Ishikawa (cell line): ENCODE data around the gene LLGL2.

Experiments
- CEBPB ChIP-seq: IDR thresholded peaks from 2 replicates; pipeline ENCODE4 v1.6.1; 2012
- CREB1 ChIP-seq: IDR thresholded peaks from 2 replicates; pipeline ENCODE4 v1.6.1; 2012; ENCODE audit warnings: low read depth
- EGR1 ChIP-seq: IDR thresholded peaks from 2 replicates; pipeline ENCODE4 v1.6.1; 2012
- EP300 ChIP-seq: IDR thresholded peaks from 2 replicates; pipeline ENCODE4 v1.6.1; 2012; ENCODE audit warnings: borderline replicate concordance
- FOXM1 ChIP-seq: IDR thresholded peaks from 2 replicates; pipeline ENCODE4 v1.6.1; 2012; ENCODE audit warnings: low read depth, borderline replicate concordance
- MAX ChIP-seq: IDR thresholded peaks from 2 replicates; pipeline ENCODE4 v1.6.1; 2012
- NFIC ChIP-seq: IDR thresholded peaks from 2 replicates; pipeline ENCODE4 v1.6.1; 2012
- RAD21 ChIP-seq: IDR thresholded peaks from 2 replicates; pipeline ENCODE4 v1.6.1; 2012; ENCODE audit warnings: low read depth
- REST ChIP-seq: IDR thresholded peaks from 2 replicates; pipeline ENCODE4 v1.6.1; 2012; ENCODE audit warnings: low read depth, mild to moderate bottlenecking
- TAF1 ChIP-seq: IDR thresholded peaks from 2 replicates; pipeline ENCODE4 v1.6.1; 2012; ENCODE audit warnings: low read depth, mild to moderate bottlenecking
- TCF12 ChIP-seq: IDR thresholded peaks from 2 replicates; pipeline ENCODE4 v1.6.1; 2012; ENCODE audit warnings: low read depth
- TEAD4 ChIP-seq: IDR thresholded peaks from 2 replicates; pipeline ENCODE4 v1.6.1; 2012
- YY1 ChIP-seq: IDR thresholded peaks from 2 replicates; pipeline ENCODE4 v1.6.1; 2012; ENCODE audit warnings: low read depth
- ZBTB7A ChIP-seq: IDR thresholded peaks from 2 replicates; pipeline ENCODE4 v1.6.1; 2012; ENCODE audit warnings: low read depth
- TF ChIP-seq, protein P1 (sequence below): IDR thresholded peaks from 2 replicates; pipeline ENCODE4 v1.6.1; 2012

Gene LLGL2

DNA sequence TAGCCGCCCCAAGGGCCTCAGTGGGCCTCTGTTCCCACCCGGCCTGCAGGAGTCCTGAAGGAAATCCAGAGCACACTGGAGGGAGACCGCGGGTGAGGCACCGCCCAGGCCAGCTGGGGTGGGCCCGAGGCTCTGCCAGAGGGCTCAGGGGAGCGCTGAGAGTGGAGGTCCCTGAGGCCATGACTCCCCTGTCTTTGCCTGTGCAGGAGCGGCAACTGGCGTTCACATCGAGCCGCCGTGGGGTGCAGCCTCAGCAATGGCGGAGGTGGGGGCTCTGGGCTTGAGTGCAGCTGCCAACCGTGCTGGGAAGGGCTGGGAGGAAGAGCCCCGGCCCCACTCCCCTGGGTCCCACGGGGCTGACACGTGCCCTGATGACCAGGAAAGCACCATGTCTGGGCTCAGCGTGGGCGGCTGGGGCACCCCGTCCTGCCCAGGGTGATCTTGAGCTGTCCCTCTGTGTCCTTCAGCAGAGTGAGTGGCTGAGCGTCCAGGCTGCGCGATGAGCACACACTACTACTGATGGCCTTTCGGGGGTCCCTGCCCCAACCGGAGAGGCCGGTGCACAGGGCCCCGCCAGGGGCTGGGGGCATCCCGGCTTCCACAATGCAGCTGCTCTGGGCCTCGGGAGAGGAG is 49.0 kb downstream of the LLGL2 start:
- TF ChIP-seq EGR1 (no peak), TEAD4 (no peak), MAX (no peak), ZBTB7A (no peak), REST (no peak), RAD21 (no peak), CREB1 (no peak), CEBPB (no peak), EP300 (no peak), YY1 (no peak), TAF1 (no peak), FOXM1 (no peak), NFIC (no peak), TCF12 (no peak)
- TF ChIP-seq, protein P1, sequence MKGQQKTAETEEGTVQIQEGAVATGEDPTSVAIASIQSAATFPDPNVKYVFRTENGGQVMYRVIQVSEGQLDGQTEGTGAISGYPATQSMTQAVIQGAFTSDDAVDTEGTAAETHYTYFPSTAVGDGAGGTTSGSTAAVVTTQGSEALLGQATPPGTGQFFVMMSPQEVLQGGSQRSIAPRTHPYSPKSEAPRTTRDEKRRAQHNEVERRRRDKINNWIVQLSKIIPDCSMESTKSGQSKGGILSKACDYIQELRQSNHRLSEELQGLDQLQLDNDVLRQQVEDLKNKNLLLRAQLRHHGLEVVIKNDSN, result no peak

- TF ChIP-seq REST, result no peak
- no peak for TF ChIP-seq ZBTB7A
- TF ChIP-seq CEBPB, result no peak
- TF ChIP-seq RAD21, result no peak
- TF ChIP-seq TCF12, result no peak
Observed at GRCh38 chr17:75575197-75575596, 49.7 kb downstream of the LLGL2 start.

- TF ChIP-seq NFIC, result no peak
- no peak for TF ChIP-seq EP300
- no peak for TF ChIP-seq TCF12
- TF ChIP-seq CREB1, result no peak
- TF ChIP-seq TEAD4, result no peak
Observed at GRCh38 chr17:75575728-75576127, 50.2 kb downstream of the LLGL2 start.

DNA sequence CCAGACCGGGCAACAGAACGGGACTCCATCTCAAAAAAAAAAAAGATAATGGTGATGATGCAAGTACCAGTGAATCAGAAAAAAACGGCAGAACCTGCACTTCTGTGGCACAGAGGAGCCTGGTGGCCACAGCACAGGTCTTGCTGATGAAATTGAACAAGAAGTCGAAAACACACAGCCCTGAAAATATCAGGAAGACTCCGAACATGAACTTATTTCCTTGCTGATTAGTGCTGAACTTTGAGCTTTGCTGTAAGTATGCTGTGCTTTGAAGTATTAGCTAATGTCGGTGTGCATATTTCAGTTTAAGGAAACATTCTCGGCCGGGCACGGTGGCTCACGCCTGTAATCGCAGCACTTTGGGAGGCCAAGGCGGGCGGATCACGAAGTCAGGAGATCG is 51.2 kb downstream of the LLGL2 start:
- TF ChIP-seq, protein P1, result no peak
- no peak for TF ChIP-seq ZBTB7A
- TF ChIP-seq TCF12, result no peak
- TF ChIP-seq CREB1, result no peak
- no peak for TF ChIP-seq EGR1
- no peak for TF ChIP-seq RAD21
- no peak for TF ChIP-seq MAX
- no peak for TF ChIP-seq REST
- no peak for TF ChIP-seq FOXM1
- no peak for TF ChIP-seq NFIC
- no peak for TF ChIP-seq TAF1
- no peak for TF ChIP-seq CEBPB
- TF ChIP-seq EP300, result no peak
- TF ChIP-seq TEAD4, result no peak
- no peak for TF ChIP-seq YY1

DNA sequence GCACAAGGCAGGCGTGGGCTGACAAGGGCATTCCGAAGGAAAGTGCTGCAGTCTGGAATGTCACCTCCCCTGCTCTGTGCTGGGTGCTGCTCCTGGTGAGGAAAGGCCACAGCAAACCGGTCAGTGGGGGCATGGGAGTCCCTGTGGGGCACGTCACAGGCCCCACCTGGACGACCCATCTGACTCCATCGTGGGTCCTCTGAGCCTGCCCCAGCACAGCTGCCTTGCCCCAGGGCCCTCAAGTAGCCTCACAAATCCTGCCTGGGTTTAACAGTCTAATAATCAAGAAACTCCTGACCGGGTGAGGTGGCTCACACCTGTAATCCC is 59.3 kb downstream of the LLGL2 start:
- TF ChIP-seq YY1, result no peak
- TF ChIP-seq CEBPB, result no peak
- no peak for TF ChIP-seq RAD21
- TF ChIP-seq CREB1, result no peak
- TF ChIP-seq MAX, result no peak
- no peak for TF ChIP-seq ZBTB7A
- no peak for TF ChIP-seq EGR1
- no peak for TF ChIP-seq EP300
- no peak for TF ChIP-seq TAF1
- no peak for TF ChIP-seq TCF12
- TF ChIP-seq, protein P1, result no peak
